HUES64 (cell line): Measurements from ENCODE around the gene SLC35B4.

Experiments
- H3K27ac ChIP-seq: 2 replicates; pipeline ENCODE4 v1.7.0; 2013; ENCODE audit warnings: low read depth, low read length, inconsistent platforms
- H3K27me3 ChIP-seq: 2 replicates; pipeline ENCODE4 v1.6.1; 2013; ENCODE audit warnings: mild to moderate bottlenecking, low read length; ENCODE audit not compliant: insufficient read depth
- H3K36me3 ChIP-seq: 2 replicates; pipeline ENCODE4 v1.6.1; 2013; ENCODE audit warnings: mild to moderate bottlenecking, low read length; ENCODE audit not compliant: insufficient read depth
- H3K4me1 ChIP-seq: 2 replicates; pipeline ENCODE4 v1.6.1; 2013; ENCODE audit warnings: mild to moderate bottlenecking, low read length, moderate library complexity; ENCODE audit not compliant: insufficient read depth
- H3K4me3 ChIP-seq: 2 replicates; pipeline ENCODE4 v1.5.1; 2013; ENCODE audit warnings: mild to moderate bottlenecking, low read length, moderate library complexity
- H3K9ac ChIP-seq: 2 replicates; pipeline ENCODE4 v1.6.1; 2013; ENCODE audit warnings: mild to moderate bottlenecking, low read depth, low read length
- H3K9me3 ChIP-seq: 2 replicates; pipeline ENCODE4 v1.6.1; 2013; ENCODE audit warnings: low read depth, low read length; ENCODE audit not compliant: insufficient read depth
- WGBS: fragments of 150-250, 120-280 bp; methylation state at CpG from one replicate; pipeline ENCODE4 v1.1.7; 2013; ENCODE audit warnings: missing lambda C conversion rate; 5-methylcytosine and 5-hydroxymethylcytosine counted together

The SLC35B4 gene

DNA sequence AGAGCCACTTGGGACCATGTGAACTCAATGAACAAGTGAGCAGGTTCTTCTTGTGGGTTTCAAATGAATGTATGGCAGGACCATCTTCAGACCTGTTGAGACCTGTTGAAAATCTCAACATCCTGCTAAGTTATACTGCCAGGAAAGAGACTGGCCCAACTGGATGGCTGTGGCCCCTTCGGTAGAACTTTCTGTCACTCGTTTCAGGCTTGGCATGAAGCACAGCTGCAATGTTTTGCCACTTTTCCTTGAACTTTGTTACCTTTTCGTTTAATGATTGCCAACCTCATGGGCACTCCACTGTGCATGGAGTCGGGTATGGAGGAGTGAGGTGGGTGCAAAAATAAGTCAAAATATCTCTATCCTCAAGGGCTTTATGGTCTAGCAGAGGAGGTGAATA is 36.7 kb upstream of the SLC35B4 start:
- H3K27ac ChIP-seq: no peak overlapping the region

DNA sequence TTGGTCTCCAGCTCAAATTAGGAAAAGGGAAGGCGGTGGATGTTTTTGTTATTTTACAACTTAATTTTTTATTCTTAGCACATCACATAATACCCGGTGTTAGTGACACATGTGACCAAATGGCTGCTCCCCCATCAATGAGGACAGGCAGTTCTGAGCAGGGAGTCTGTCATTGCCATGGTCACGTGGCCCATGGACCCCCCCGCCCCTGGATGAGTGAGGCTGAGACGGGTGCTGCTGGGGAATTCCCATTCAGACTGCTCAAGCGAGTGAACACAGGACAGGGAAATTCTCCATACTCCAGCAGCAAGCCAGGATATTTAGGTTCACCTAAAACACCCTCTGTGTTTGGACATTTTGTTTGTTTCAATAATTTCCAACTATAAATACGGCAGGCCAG is 34.7 kb upstream of the SLC35B4 start:
- WGBS: 59% methylated on average over 6 of the region's 7 CpGs
- Histone ChIP-seq H3K4me3 (no peak overlapping the region), H3K27ac (no peak overlapping the region), H3K4me1 (peaks cover 2% of the 10 kb centered on the region; the same call in 1 of the 2 replicates), H3K9me3 (no peaks in the 10 kb centered on the region), H3K9ac (no peak overlapping the region), H3K27me3 (no peaks in the 10 kb centered on the region), H3K36me3 (no peaks in the 10 kb centered on the region)

More for the DNA sequence above, 36.7 kb upstream of the SLC35B4 start:
- H3K36me3 ChIP-seq: no peaks in the 10 kb centered on the region
- H3K9ac ChIP-seq: no peak overlapping the region
- no peaks in the 10 kb centered on the region for H3K27me3 ChIP-seq
- peaks cover 2% of the 10 kb centered on the region; the same call in 1 of the 2 replicates for H3K4me1 ChIP-seq
- H3K4me3 ChIP-seq: no peak overlapping the region
- H3K9me3 ChIP-seq: no peaks in the 10 kb centered on the region
- WGBS: 97% methylated on average over 4 of the region's 4 CpGs

DNA sequence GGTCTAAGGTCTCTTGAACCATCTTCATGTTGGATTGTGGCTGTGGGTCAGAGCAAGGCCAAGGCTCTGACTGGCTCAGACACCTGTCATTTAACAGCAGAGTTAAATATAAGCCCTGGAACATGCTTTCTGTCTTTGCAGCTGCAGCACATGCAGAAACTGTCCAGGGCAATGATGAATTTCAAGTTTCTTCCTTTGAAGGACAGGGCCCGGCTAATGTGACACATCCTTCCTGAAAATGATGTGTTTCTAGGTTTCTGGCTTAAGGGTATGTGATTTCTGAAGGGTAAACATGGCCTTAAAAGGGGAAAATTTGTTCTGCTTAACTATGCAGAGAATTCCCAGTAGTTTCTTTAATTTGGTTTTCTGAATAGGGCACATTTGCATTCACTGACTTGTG is 34.0 kb upstream of the SLC35B4 start:
- H3K36me3 ChIP-seq: no peaks in the 10 kb centered on the region
- no peaks in the 10 kb centered on the region for H3K27me3 ChIP-seq
- H3K4me3 ChIP-seq: no peak overlapping the region
- no peaks in the 10 kb centered on the region for H3K9me3 ChIP-seq
- 84% methylated on average over 1 of the region's 1 CpG for WGBS
- H3K4me1 ChIP-seq: peaks cover 2% of the 10 kb centered on the region; the same call in 1 of the 2 replicates
- no peak overlapping the region for H3K27ac ChIP-seq
- H3K9ac ChIP-seq: no peak overlapping the region

DNA sequence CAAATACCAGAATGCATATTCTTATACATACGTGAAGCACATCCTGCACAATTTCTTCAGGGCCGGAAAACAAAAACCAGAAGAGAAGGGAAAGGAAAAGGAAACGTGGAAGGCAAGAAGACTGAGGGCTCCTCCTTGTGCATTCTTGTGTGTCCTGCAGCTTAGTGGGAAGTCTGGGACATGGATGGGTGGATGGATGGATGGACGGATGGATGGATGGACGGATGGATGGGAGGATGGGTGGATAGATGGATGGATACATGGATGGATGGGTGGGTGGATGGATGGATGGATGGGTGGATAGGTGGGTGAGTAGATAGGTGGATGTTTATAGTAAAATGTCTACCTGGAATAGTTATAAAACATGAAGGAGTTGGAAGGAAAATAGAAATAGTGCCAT is 30.8 kb upstream of the SLC35B4 start:
- Histone ChIP-seq H3K9me3 (no peaks in the 10 kb centered on the region), H3K27ac (no peak overlapping the region), H3K36me3 (no peaks in the 10 kb centered on the region), H3K4me3 (no peak overlapping the region), H3K4me1 (peaks cover 2% of the 10 kb centered on the region; the same call in 1 of the 2 replicates), H3K9ac (no peak overlapping the region), H3K27me3 (no peaks in the 10 kb centered on the region)
- WGBS: 88% methylated on average over 5 of the region's 5 CpGs

DNA sequence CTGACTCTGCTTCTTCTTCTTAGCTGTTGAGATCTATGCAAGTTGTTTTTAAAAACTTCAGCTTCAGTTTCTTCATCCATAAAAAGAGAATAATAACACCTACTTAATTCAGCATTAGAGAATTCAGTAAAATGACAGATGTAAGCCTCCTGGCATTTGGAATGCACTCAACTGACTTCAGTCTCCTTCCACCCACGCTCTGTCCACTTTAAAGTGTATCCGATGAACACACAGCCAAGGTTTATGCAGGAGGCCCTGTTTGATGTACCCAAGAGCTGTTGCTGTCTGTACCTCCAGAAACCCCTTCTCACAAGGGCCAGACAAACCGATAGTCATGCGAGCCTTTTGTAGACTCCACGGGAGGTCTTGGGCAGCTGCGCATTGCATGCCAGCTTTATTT is 27.1 kb upstream of the SLC35B4 start:
- H3K36me3 ChIP-seq: no peaks in the 10 kb centered on the region
- H3K27me3 ChIP-seq: no peaks in the 10 kb centered on the region
- no peaks in the 10 kb centered on the region; the same call in 1 of the 2 replicates for H3K9me3 ChIP-seq
- H3K9ac ChIP-seq: no peak overlapping the region
- 97% methylated on average over 4 of the region's 6 CpGs for WGBS
- no peak overlapping the region for H3K4me3 ChIP-seq
- no peak overlapping the region for H3K27ac ChIP-seq
- no peaks in the 10 kb centered on the region for H3K4me1 ChIP-seq

DNA sequence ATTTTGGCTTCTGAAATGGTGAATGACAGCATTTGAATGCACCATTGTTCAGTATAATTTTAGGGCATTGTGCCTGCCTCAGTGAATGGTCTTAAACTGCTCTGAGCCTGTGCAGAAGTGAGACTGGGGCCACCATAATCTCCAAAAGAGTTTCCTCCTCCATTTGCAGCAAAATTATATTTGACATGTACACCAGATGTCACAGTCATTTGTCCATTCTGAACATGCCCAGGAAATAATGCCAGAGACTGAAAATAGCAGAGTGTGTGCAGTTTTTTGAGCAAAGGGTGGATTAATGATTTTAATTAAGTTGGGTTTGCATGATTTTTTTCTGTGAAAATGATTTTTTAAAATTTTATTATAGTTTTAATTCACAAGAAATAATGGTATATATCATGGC is 26.4 kb upstream of the SLC35B4 start:
- no peaks in the 10 kb centered on the region for H3K36me3 ChIP-seq
- no peaks in the 10 kb centered on the region; the same call in 1 of the 2 replicates for H3K9me3 ChIP-seq
- H3K27ac ChIP-seq: no peak overlapping the region
- no peak overlapping the region for H3K4me3 ChIP-seq
- no peaks in the 10 kb centered on the region for H3K27me3 ChIP-seq
- no peaks in the 10 kb centered on the region for H3K4me1 ChIP-seq
- H3K9ac ChIP-seq: no peak overlapping the region

DNA sequence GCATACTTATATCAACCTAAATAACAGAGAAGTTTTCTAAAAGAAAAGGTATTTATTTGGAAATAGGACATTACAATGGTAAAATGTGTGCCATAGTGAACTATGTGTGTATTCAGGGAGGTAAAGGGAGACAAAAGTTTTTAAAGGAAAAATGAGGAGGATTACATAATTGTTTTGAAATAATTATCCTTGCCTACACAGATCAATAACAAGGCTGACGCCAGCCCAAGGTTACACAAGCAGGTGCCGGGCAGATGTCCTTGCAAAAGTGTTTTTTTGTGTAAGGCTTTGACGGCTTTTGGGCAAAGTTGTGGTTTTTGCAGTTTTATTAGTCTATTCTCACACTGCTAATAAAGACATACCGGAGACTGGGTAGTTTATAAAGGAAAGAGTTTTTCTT is 22.7 kb upstream of the SLC35B4 start:
- 94% methylated on average over 2 of the region's 4 CpGs for WGBS
- Histone ChIP-seq H3K27me3 (no peaks in the 10 kb centered on the region), H3K4me3 (no peak overlapping the region), H3K9ac (no peak overlapping the region), H3K27ac (no peak overlapping the region), H3K4me1 (no peaks in the 10 kb centered on the region), H3K9me3 (no peaks in the 10 kb centered on the region; the same call in 1 of the 2 replicates), H3K36me3 (no peaks in the 10 kb centered on the region)

DNA sequence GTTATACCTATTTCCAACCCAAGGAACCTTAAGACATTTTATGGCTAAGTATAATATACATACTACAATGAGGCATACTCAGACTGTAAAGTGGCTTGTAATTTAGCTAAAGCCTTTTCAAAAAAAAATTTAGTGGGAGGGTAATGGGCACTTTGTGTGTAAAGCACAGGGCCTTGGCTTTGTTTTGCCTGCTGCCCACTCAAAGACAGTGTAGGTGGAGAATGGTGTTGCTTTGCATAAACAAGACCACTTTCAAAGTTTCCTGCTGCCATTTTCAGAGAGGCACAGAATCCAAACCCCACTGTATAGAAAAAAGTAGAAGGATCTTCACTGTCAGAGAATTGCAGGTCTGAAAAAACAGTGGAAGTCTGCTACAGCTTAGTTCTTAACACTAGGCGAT is 21.2 kb upstream of the SLC35B4 start:
- Histone ChIP-seq H3K4me3 (no peak overlapping the region), H3K4me1 (no peaks in the 10 kb centered on the region), H3K27me3 (no peaks in the 10 kb centered on the region), H3K36me3 (no peaks in the 10 kb centered on the region), H3K27ac (no peak overlapping the region), H3K9ac (no peak overlapping the region), H3K9me3 (no peaks in the 10 kb centered on the region; the same call in 1 of the 2 replicates)
- 96% methylated on average over 1 of the region's 1 CpG for WGBS

DNA sequence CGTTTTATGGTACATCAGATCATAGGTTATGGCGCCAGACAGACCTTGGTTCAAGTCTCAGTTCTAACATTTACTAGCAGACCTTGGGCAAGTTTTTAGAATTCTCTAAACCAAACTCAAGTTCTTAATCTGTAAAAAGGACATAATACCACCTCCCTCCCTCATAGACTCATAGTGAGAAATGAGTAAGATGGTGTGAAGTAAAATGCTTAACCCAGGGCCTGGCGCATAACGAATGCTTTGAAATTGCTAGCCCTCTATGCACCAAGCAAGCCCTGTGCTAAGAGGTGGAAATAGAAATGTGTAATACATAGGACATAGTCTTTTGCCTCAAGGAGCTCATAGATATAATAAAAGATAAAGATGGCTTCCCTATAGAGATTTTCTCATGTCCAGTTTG is 17.7 kb upstream of the SLC35B4 start:
- WGBS: 70% methylated on average over 4 of the region's 4 CpGs
- H3K4me1 ChIP-seq: no peaks in the 10 kb centered on the region
- H3K4me3 ChIP-seq: no peak overlapping the region
- H3K9ac ChIP-seq: no peak overlapping the region
- no peaks in the 10 kb centered on the region; the same call in 1 of the 2 replicates for H3K9me3 ChIP-seq
- no peak overlapping the region for H3K27ac ChIP-seq
- no peaks in the 10 kb centered on the region for H3K27me3 ChIP-seq
- H3K36me3 ChIP-seq: no peaks in the 10 kb centered on the region

DNA sequence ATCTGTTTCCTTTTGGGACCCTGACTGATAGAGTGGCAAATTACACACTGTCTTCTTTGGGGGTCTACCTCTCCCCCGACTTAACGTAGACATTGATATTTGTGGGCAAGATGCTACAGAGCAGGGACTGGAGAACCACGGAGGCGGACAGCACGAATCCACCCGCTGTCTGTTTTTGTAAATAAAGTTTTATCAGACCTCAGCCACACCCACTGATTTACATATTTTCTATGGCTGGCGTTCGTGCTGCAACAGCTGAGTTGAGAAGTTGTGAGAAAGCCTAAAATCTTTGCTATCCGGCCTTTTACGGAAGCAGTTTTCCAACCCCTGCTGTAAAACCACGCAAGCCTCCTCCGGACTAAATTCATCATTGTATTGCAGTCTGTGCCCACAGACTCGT is 17.2 kb upstream of the SLC35B4 start:
- Histone ChIP-seq H3K27ac (no peak overlapping the region), H3K36me3 (no peaks in the 10 kb centered on the region), H3K4me3 (no peak overlapping the region), H3K9ac (no peak overlapping the region), H3K4me1 (no peaks in the 10 kb centered on the region), H3K9me3 (no peaks in the 10 kb centered on the region; the same call in 1 of the 2 replicates), H3K27me3 (no peaks in the 10 kb centered on the region)
- WGBS: 89% methylated on average over 13 of the region's 13 CpGs

DNA sequence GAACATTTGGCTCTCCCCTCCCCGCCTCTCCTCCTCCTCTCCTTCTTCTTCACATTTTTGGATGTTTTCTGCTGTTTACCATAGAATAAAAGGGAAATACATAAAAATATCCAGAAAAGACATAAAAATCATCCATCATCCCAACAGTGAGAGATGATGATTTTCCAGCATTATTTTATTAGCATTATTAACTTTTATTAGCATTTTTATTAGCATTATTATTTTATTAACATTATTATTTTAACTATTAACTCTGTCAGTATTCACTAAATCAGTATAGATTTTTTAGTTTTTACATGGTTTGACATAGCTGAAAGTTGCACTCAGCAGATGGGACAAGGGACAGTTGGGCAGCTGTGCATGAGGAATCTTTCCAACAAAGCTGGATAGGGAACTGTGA is 16.2 kb upstream of the SLC35B4 start:
- H3K27ac ChIP-seq: no peak overlapping the region
- H3K4me1 ChIP-seq: no peaks in the 10 kb centered on the region
- no peaks in the 10 kb centered on the region for H3K36me3 ChIP-seq
- no peaks in the 10 kb centered on the region for H3K9me3 ChIP-seq
- H3K9ac ChIP-seq: no peak overlapping the region
- no peak overlapping the region for H3K4me3 ChIP-seq
- WGBS: 86% methylated on average over 1 of the region's 1 CpG
- no peaks in the 10 kb centered on the region for H3K27me3 ChIP-seq

DNA sequence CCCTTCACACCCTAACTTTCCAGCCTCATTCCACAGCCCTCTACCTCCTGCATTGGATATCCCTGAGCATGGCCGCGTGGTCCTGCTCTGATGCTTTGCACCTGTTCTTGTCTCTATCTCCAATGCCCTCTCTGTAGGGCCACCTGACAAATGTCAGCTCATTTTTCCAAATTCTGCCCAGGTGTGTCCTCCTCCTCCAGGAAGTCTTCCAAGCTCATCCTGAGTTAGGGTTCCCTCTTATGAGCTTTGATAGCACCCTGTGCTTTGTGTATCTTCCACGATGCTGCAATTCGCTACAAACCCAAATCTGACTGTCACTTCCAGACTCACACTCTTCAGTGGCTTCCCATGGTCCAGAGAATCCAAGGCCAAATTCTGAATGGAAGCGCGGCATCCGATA is 14.7 kb upstream of the SLC35B4 start:
- no peaks in the 10 kb centered on the region for H3K4me1 ChIP-seq
- no peaks in the 10 kb centered on the region for H3K27me3 ChIP-seq
- H3K9ac ChIP-seq: no peak overlapping the region
- H3K4me3 ChIP-seq: no peak overlapping the region
- no peaks in the 10 kb centered on the region for H3K9me3 ChIP-seq
- no peak overlapping the region for H3K27ac ChIP-seq
- no peaks in the 10 kb centered on the region for H3K36me3 ChIP-seq
- 99% methylated on average over 7 of the region's 7 CpGs for WGBS
